PFSK-1 (cell line): Measurements from ENCODE around the gene PROKR1.

Experiments
- FOXP2 ChIP-seq: optimal IDR thresholded peaks from 2 replicates; pipeline ENCODE3; 2011; ENCODE audit warnings: borderline replicate concordance, control low read depth, inconsistent platforms; ENCODE audit not compliant: insufficient read depth; ENCODE audit errors: extremely low read length, extremely low read depth
- POLR2AphosphoS5 ChIP-seq: IDR thresholded peaks from 2 replicates; pipeline ENCODE4 v1.6.1; 2012; ENCODE audit warnings: low read depth, mild to moderate bottlenecking, control low read depth, low read length, moderate library complexity
- REST ChIP-seq, 2 experiments: IDR thresholded peaks; 2 replicates each; pipeline versions ENCODE4 v1.6.1 to v1.8.0; 2011 to 2012; ENCODE audit warnings: low read depth in 2 of 2, low read length in 2 of 2, control low read depth in 1 of 2, inconsistent platforms in 1 of 2, mild to moderate bottlenecking in 1 of 2, moderate library complexity in 1 of 2; ENCODE audit not compliant: insufficient read depth in 1 of 2
- SIN3A ChIP-seq: IDR thresholded peaks from 2 replicates; pipeline ENCODE4 v1.6.1; 2012; ENCODE audit warnings: mild to moderate bottlenecking, low read length, moderate library complexity, borderline replicate concordance; ENCODE audit not compliant: insufficient read depth
- TAF1 ChIP-seq: IDR thresholded peaks from 2 replicates; pipeline ENCODE4 v1.6.1; 2012; ENCODE audit warnings: low read length, control low read depth, borderline replicate concordance; ENCODE audit not compliant: insufficient read depth

Gene PROKR1

GRCh38 chr2:68605939-68606338 lies 37.4 kb upstream of the PROKR1 start:
- TF ChIP-seq REST (IDR thresholded peaks at IDR 0.05; ENCODE audit: insufficient read depth in 1 of 2, low read depth in 2 of 2, low read length in 2 of 2) (no peak), FOXP2 (no peak), SIN3A (no peak), TAF1 (no peak), POLR2AphosphoS5 (no peak)

GRCh38 chr2:68606759-68607158 lies 36.6 kb upstream of the PROKR1 start:
- no peak for TF ChIP-seq FOXP2
- no peak for TF ChIP-seq TAF1
- TF ChIP-seq POLR2AphosphoS5: no peak

- no peak for TF ChIP-seq POLR2AphosphoS5
- no peak for TF ChIP-seq SIN3A
- no peak for TF ChIP-seq TAF1
- no peak for TF ChIP-seq REST (IDR thresholded peaks at IDR 0.05; ENCODE audit: insufficient read depth in 1 of 2, low read depth in 2 of 2, low read length in 2 of 2)
- no peak for TF ChIP-seq FOXP2
Observed at GRCh38 chr2:68607837-68608236, 35.5 kb upstream of the PROKR1 start.

- TF ChIP-seq REST (IDR thresholded peaks at IDR 0.05; ENCODE audit: insufficient read depth in 1 of 2, low read depth in 2 of 2, low read length in 2 of 2) (no peak), FOXP2 (no peak), SIN3A (no peak), TAF1 (no peak), POLR2AphosphoS5 (no peak)
Observed at GRCh38 chr2:68612765-68613519, 30.4 kb upstream of the PROKR1 start.

- TF ChIP-seq POLR2AphosphoS5 (no peak), SIN3A (no peak), REST (IDR thresholded peaks at IDR 0.05; ENCODE audit: insufficient read depth in 1 of 2, low read depth in 2 of 2, low read length in 2 of 2) (no peak), FOXP2 (no peak), TAF1 (no peak)
Observed at GRCh38 chr2:68620772-68621171, 22.6 kb upstream of the PROKR1 start.
